GM12874 (cell line): ENCODE results near the gene GATAD2B.

ENCODE experiments used
- TF ChIP-seq, protein P1 (sequence below): IDR thresholded peaks from 2 replicates; pipeline ENCODE4 v1.5.1; 2011; ENCODE audit warnings: low read depth, mild to moderate bottlenecking, control low read depth, low read length, moderate library complexity; ENCODE audit not compliant: insufficient read depth

The GATAD2B gene

GRCh38 chr1:153941826-153942725 lies 19.3 kb upstream of the GATAD2B start:
- TF ChIP-seq, protein P1, sequence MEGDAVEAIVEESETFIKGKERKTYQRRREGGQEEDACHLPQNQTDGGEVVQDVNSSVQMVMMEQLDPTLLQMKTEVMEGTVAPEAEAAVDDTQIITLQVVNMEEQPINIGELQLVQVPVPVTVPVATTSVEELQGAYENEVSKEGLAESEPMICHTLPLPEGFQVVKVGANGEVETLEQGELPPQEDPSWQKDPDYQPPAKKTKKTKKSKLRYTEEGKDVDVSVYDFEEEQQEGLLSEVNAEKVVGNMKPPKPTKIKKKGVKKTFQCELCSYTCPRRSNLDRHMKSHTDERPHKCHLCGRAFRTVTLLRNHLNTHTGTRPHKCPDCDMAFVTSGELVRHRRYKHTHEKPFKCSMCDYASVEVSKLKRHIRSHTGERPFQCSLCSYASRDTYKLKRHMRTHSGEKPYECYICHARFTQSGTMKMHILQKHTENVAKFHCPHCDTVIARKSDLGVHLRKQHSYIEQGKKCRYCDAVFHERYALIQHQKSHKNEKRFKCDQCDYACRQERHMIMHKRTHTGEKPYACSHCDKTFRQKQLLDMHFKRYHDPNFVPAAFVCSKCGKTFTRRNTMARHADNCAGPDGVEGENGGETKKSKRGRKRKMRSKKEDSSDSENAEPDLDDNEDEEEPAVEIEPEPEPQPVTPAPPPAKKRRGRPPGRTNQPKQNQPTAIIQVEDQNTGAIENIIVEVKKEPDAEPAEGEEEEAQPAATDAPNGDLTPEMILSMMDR, result no peak

DNA sequence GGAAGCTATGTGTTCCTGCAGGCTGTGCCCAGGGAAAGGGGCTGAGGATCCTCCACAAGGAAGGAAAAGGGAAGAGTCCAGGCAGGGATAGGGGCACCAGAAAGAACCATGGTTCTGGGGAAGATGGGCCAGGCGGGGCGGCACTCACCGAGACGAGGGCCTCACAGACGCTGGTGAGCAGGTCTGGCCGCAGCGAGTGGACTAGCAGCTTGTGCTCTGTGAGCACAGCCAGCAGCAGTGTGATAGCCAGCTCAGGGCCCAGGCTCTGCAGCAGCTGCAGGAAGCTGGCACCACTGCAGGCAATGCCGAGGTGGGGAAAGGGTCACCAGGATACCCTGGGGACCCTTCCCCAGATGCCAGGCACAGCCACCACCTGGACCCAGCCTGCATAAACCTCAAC lies 18.0 kb upstream of the GATAD2B start:
- TF ChIP-seq, protein P1, result no peak

DNA sequence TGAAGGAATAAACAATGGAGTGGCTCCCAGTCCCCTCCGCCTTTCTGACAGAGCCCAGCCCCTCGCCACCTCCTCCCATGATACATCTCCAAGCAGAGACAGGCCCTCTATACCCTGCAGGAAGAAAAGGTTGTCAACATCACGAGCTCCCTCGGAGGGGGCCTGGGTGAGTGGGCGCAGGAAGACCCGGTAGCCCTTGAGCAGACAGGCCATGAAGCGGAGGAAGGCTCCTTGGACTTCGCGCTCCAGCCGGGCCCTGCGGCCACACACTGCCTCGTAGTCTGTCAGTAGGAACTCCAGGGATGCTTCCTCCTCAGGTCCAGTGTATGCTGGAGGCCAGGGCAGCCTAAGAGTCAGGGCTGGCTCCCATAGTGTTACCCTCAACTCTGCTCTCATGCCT lies 16.7 kb upstream of the GATAD2B start:
- TF ChIP-seq, protein P1, result no peak

DNA sequence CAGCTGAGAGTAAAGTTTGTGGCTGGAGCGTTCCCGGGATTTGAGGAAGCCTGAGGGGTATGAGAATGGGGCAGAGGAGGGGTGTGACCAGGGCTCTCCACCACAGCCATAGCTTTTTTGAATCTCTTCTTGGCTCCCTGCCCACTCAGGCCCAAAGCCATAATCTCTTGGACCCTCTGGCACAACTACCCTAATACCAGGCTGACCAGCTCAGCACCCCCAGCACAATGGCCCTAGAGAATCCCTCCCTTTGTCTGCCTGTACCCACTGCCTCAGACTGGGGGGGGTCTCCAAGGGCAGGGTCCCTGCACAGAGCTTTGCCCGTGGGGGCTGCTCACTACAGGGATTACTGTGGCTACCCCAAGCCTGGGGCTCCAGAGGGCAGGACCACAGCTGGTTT lies 16.2 kb upstream of the GATAD2B start:
- TF ChIP-seq, protein P1, result no peak

- TF ChIP-seq, protein P1, result no peak
Observed at GRCh38 chr1:153937331-153937730, 14.6 kb upstream of the GATAD2B start.

GRCh38 chr1:153936011-153936802 lies 13.4 kb upstream of the GATAD2B start:
- TF ChIP-seq, protein P1, result no peak

GRCh38 chr1:153934746-153935145 lies 12.0 kb upstream of the GATAD2B start:
- TF ChIP-seq, protein P1, result no peak
